GM12891 (cell line): Measurements from ENCODE around the gene DHRSX.
"Not testable (repeated sequence)": the region's sequence is repeated elsewhere in the genome, so short reads cannot be mapped to it uniquely, and the experiment has no call there.

Experiments
- POLR2A ChIP-seq: IDR thresholded peaks from 2 replicates; pipeline ENCODE4 v1.6.1; 2011; ENCODE audit warnings: low read depth, low read length, control low read depth
- POLR2AphosphoS5 ChIP-seq: IDR thresholded peaks from 2 replicates; pipeline ENCODE4 v1.6.1; 2011; ENCODE audit warnings: low read depth, low read length, control low read depth

DNA sequence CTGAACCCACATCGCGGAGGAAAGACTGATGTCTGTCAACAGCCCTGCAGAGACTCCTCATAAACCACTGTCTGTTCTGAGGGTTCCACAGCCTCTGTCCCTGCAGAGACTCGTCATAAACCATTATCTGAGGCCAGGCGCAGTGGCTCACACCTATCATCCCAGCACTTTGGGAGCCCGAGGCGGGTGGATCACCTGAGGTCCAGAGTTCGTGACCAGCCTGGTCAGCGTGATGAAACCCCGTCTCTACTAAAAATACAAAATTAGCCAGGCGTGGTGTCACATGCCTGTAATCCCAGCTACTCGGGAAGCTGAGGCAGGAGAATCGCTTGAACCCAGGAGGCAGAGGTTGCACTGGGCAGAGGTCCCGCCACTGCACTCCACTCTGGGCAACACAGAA is 259.3 kb downstream of the DHRSX start:
- TF ChIP-seq POLR2AphosphoS5, POLR2A: not testable (repeated sequence)
